ENCODE measurements around the gene ATAD1. TPM values are rescaled to one million over a fixed set of nuclear protein-coding genes. Genes with fewer than 3 reads are reported as not detected.

Gene ATAD1
- total RNA-seq, 1 experiment from 2014 or later = 31.0 TPM

DNA sequence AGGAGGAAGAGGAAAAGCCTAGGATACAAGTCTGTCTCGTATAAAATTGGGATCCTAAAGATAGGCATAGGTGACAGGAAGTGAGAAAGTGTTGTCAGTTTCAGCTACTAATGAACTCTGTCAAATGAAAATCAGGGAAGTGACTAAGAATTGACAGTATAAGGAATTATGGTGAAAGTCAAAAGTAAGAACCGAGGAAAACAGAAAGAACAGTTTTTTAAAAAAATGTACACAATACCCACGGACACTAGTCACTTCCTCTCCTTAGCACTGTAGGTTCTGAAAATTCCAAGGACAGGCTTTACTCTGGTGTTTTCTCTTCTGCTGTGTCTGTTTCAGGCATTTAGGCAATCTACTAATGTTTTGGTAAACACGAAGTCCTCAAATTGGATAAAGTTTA, 42.3 kb downstream of the ATAD1 start:
- H3K4me1 Mint-ChIP-seq (ENCODE audit: low read depth, unreplicated experiment) = no peaks in the 10 kb centered on the region
- no peak overlapping the region for H3K4me3 Mint-ChIP-seq (ENCODE audit: low read depth, unreplicated experiment)
- no peaks in the 10 kb centered on the region for H3K27me3 Mint-ChIP-seq (ENCODE audit: unreplicated experiment)
- DNase-seq = no peak
- no TSS peak for BruUV-seq (replicated peaks)
- no peaks in the 10 kb centered on the region for H3K36me3 Mint-ChIP-seq (ENCODE audit: insufficient read depth, unreplicated experiment)
- no peaks in the 10 kb centered on the region for H3K9me3 Mint-ChIP-seq (ENCODE audit: low read depth, unreplicated experiment)
- TF ChIP-seq, protein P1, sequence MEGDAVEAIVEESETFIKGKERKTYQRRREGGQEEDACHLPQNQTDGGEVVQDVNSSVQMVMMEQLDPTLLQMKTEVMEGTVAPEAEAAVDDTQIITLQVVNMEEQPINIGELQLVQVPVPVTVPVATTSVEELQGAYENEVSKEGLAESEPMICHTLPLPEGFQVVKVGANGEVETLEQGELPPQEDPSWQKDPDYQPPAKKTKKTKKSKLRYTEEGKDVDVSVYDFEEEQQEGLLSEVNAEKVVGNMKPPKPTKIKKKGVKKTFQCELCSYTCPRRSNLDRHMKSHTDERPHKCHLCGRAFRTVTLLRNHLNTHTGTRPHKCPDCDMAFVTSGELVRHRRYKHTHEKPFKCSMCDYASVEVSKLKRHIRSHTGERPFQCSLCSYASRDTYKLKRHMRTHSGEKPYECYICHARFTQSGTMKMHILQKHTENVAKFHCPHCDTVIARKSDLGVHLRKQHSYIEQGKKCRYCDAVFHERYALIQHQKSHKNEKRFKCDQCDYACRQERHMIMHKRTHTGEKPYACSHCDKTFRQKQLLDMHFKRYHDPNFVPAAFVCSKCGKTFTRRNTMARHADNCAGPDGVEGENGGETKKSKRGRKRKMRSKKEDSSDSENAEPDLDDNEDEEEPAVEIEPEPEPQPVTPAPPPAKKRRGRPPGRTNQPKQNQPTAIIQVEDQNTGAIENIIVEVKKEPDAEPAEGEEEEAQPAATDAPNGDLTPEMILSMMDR (IDR thresholded peaks at IDR 0.05; ENCODE audit: unreplicated experiment) = no peak
- intact Hi-C loops (cut with micrococcal nuclease; ENCODE audit: unreplicated experiment) = no loop called here
- CTCF ChIA-PET = interaction anchor here (0.6 to 0.8 kb wide), 2 partner anchors 186 to 777 kb away, joined by 3 to 4 read pairs; no protein-coding TSS in a partner anchor
- H3K27ac Mint-ChIP-seq (ENCODE audit: unreplicated experiment) = no peak overlapping the region

DNA sequence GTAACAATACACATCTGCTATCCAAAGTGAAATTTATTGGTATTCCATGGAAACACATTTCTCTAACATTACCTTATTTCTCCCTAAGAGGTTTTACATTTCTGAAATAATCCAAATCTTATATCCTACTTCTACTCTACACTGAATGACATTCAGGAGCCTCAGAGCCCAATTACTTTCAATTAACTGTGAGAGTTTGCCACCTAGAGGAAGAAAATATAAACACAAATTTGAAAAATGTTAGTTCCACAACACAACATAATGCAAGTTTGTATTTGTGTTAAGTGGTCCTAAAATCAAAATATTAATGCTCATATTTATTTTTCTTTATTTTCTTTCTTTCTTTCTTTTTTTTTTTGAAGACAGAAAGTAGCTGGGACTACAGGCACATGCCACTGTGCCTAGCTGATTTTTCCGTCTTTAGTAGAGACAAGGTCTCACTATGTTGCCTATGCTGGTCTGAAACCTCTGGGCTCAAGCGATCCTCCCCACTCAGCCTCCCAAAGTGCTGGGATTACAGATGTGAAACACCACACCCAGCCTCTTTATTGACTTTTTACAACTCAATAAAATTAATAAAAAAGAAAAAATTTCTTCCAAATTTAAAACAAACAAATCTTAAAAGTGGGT, 46.0 kb downstream of the ATAD1 start:
- Mint-ChIP-seq H3K27me3 (ENCODE audit: unreplicated experiment) (no peaks in the 10 kb centered on the region), H3K27ac (ENCODE audit: unreplicated experiment) (no peak overlapping the region), H3K4me3 (ENCODE audit: low read depth, unreplicated experiment) (no peak overlapping the region), H3K36me3 (ENCODE audit: insufficient read depth, unreplicated experiment) (peaks cover 3% of the 10 kb centered on the region), H3K4me1 (ENCODE audit: low read depth, unreplicated experiment) (peaks cover 6% of the 10 kb centered on the region), H3K9me3 (ENCODE audit: low read depth, unreplicated experiment) (no peaks in the 10 kb centered on the region)
- CTCF ChIA-PET = no interaction called here
- TF ChIP-seq, protein P1 (IDR thresholded peaks at IDR 0.05; ENCODE audit: unreplicated experiment) = peak; percentile 16
- BruUV-seq (replicated peaks) = no TSS peak
- intact Hi-C loops (cut with micrococcal nuclease; ENCODE audit: unreplicated experiment) = loop anchor here (1.0 to 2.0 kb wide), 2 partner anchors 115 to 239 kb away; no protein-coding TSS in a partner anchor
- DNase-seq = no peak

DNA sequence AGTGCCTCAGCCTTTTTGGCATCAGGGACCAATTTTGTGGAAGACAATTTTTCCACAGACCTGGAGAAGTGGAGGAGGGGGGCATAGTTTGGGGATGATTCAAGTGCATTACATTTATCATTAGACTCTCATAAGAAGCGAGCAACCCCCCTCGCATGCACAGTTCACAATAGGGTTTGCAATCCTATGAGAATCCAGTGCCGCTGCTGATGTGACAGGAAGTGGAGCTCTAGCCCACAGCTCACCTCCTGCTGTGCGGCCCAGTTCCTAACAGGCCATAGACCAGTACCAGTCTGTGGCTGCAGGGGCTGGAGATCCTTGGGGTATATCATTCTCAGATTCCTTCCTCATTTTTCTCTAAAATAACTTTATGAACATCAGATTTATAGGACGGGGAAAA, 50.8 kb downstream of the ATAD1 start:
- no peak for DNase-seq
- TF ChIP-seq, protein P1 (IDR thresholded peaks at IDR 0.05; ENCODE audit: unreplicated experiment) = no peak
- BruUV-seq (replicated peaks) = no TSS peak
- Mint-ChIP-seq H3K27ac (ENCODE audit: unreplicated experiment) (no peak overlapping the region), H3K4me1 (ENCODE audit: low read depth, unreplicated experiment) (peaks cover 6% of the 10 kb centered on the region), H3K36me3 (ENCODE audit: insufficient read depth, unreplicated experiment) (peaks cover 7% of the 10 kb centered on the region), H3K4me3 (ENCODE audit: low read depth, unreplicated experiment) (no peak overlapping the region), H3K9me3 (ENCODE audit: low read depth, unreplicated experiment) (no peaks in the 10 kb centered on the region), H3K27me3 (ENCODE audit: unreplicated experiment) (no peaks in the 10 kb centered on the region)
- intact Hi-C loops (cut with micrococcal nuclease; ENCODE audit: unreplicated experiment) = no loop called here
- CTCF ChIA-PET = no interaction called here

DNA sequence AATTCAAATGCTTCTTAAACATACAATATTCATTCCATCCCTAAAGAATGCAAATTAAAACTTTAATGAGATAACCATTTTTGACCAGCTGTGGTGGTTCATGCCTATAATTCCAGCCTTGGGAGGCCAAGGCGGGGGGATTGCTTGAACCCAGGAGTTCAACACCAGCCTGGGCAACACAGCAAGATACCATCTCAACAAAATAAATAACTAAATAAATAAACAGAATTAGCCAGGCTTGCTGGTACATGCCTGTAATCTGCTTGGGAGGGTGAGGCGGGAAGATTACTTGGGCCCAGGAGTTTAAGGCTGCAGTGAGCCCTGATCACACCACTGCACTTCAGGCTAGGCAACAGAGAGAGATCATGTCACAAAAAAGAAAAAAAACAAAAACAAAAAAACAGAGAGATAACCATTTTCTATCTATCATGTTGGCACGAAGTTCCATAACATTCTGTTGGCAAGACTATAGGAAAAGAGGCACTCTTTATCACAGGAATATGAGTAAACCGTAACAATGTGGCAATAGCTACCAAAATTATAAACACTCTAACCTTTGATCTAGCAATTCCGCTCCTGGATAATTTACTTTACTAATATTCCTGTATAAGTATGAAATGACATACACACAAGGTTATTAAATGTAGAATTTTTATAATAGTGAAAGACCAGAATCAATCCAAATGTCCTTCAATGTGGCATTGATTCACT, 52.2 kb downstream of the ATAD1 start:
- TF ChIP-seq, protein P1 (IDR thresholded peaks at IDR 0.05; ENCODE audit: unreplicated experiment) = no peak
- Mint-ChIP-seq H3K4me1 (ENCODE audit: low read depth, unreplicated experiment) (peaks cover 6% of the 10 kb centered on the region), H3K27ac (ENCODE audit: unreplicated experiment) (no peak overlapping the region), H3K4me3 (ENCODE audit: low read depth, unreplicated experiment) (no peak overlapping the region), H3K36me3 (ENCODE audit: insufficient read depth, unreplicated experiment) (peaks cover 7% of the 10 kb centered on the region), H3K9me3 (ENCODE audit: low read depth, unreplicated experiment) (no peaks in the 10 kb centered on the region), H3K27me3 (ENCODE audit: unreplicated experiment) (no peaks in the 10 kb centered on the region)
- CTCF ChIA-PET = no interaction called here
- no peak for DNase-seq
- intact Hi-C loops (cut with micrococcal nuclease; ENCODE audit: unreplicated experiment) = no loop called here
- no TSS peak for BruUV-seq (replicated peaks)

Data from Calu3 (cell line).